PC-3 (cell line): ENCODE measurements around the gene HCN1. TPM values are rescaled to one million over a fixed set of nuclear protein-coding genes. Genes with fewer than 3 reads are reported as not detected.

Source experiments
- ATAC-seq: fragments of 200-7000 bp; cut with Tn5 transposase; 2 replicates; pipeline ENCODE4 v1.9.1; 2020; ENCODE audit warnings: mild to moderate bottlenecking, moderate library complexity
- BruUV-seq: library from RNA; stranded (reverse); fragments of 400-500 nt; replicated peaks from 2 replicates; lab custom pipeline; 2021; lab: Mats Ljungman, UMichigan
- CTCF ChIA-PET: fragments of 300-600 bp; sonication (Branson Sonifier 250); formaldehyde crosslinking; loops from one replicate; lab custom pipeline; 2022; ENCODE audit warnings: antibody characterized with exemption; lab: Charles Lee
- POLR2A ChIA-PET: fragments of 300-600 bp; sonication (Branson Sonifier 250); formaldehyde crosslinking; loops from one replicate; lab custom pipeline; 2022; ENCODE audit warnings: antibody characterized with exemption; ENCODE audit not compliant: unreplicated experiment; lab: Charles Lee
- DNase-seq: peaks from one replicate; pipeline ENCODE4 v3.0.0-alpha.2; 2015
- H2AFZ ChIP-seq: fragments of 300-600 bp; sonication (generic); 2 replicates; pipeline ENCODE4 v1.6.0; 2016; ENCODE audit warnings: antibody characterized with exemption, low read length
- H3F3A ChIP-seq: fragments of 300-600 bp; sonication (generic); one replicate; pipeline ENCODE4 v1.6.0; 2017; ENCODE audit warnings: antibody characterized with exemption, low read length, control low read depth, mild to moderate bottlenecking; ENCODE audit not compliant: unreplicated experiment
- H3K27ac ChIP-seq: fragments of 300-600 bp; sonication (generic); 2 replicates; pipeline ENCODE4 v1.5.1; 2016; ENCODE audit warnings: mild to moderate bottlenecking, low read length
- H3K27me3 ChIP-seq: fragments of 300-600 bp; sonication (generic); 2 replicates; pipeline ENCODE4 v1.6.1; 2016; ENCODE audit warnings: low read length, mixed read lengths
- H3K36me3 ChIP-seq: fragments of 300-600 bp; sonication (generic); 2 replicates; pipeline ENCODE4 v1.6.1; 2016; ENCODE audit warnings: low read depth, mixed run types, low read length, mixed read lengths
- H3K4me1 ChIP-seq: fragments of 300-600 bp; sonication (generic); 2 replicates; pipeline ENCODE4 v1.5.1; 2016; ENCODE audit warnings: low read length; ENCODE audit not compliant: insufficient read depth
- H3K4me2 ChIP-seq: fragments of 300-600 bp; sonication (generic); 2 replicates; pipeline ENCODE4 v1.6.0; 2016; ENCODE audit warnings: low read length
- H3K4me3 ChIP-seq: fragments of 300-600 bp; sonication (generic); 2 replicates; pipeline ENCODE4 v1.5.1; 2016; ENCODE audit warnings: mild to moderate bottlenecking, low read length, mixed read lengths
- H3K79me2 ChIP-seq: fragments of 300-600 bp; sonication (generic); 2 replicates; pipeline ENCODE4 v1.6.1; 2017; ENCODE audit warnings: low read length, mixed read lengths
- H3K9ac ChIP-seq: fragments of 300-600 bp; sonication (generic); 2 replicates; pipeline ENCODE4 v1.6.0; 2016; ENCODE audit warnings: mild to moderate bottlenecking, low read length
- H3K9me2 ChIP-seq: fragments of 300-600 bp; sonication (generic); replicated peaks from 2 replicates; pipeline ENCODE4 v1.6.1; 2016; ENCODE audit warnings: mixed run types, low read length, mixed read lengths
- H3K9me3 ChIP-seq: fragments of 300-600 bp; sonication (generic); 2 replicates; pipeline ENCODE4 v1.6.1; 2016; ENCODE audit warnings: low read length, mixed read lengths
- H4K20me1 ChIP-seq: fragments of 300-600 bp; sonication (generic); 2 replicates; pipeline ENCODE4 v1.6.1; 2016; ENCODE audit warnings: low read length, mixed read lengths
- EZH2 ChIP-seq: fragments of 300-600 bp; sonication (generic); IDR thresholded peaks from one replicate; pipeline ENCODE4 v1.6.1; 2017; ENCODE audit warnings: antibody characterized with exemption, mild to moderate bottlenecking, low read length; ENCODE audit not compliant: unreplicated experiment
- EZH2phosphoT487 ChIP-seq: fragments of 300-600 bp; sonication (generic); IDR thresholded peaks from 2 replicates; pipeline ENCODE4 v1.6.1; 2018; ENCODE audit warnings: mild to moderate bottlenecking, antibody characterized with exemption, low read length, borderline replicate concordance
- intact Hi-C: fragments of 100-400 bp; cut with micrococcal nuclease; formaldehyde crosslinking; loops from 2 replicates; pipeline ENCODE4 v1.9.0; 2023
- total RNA-seq: library from RNA; depleted of rRNA; stranded (reverse); fragments of >200 nt; gene quantifications from 2 replicates; pipeline ENCODE4 v1.2.3, GENCODE V29; 2014
- TF ChIP-seq, protein P1 (sequence below): fragments of 300-600 bp; sonication (generic); conservative IDR thresholded peaks from 2 replicates; pipeline ENCODE4 v1.5.1; 2017; ENCODE audit warnings: antibody characterized with exemption, low read depth, mild to moderate bottlenecking, low read length

Gene HCN1
- total RNA-seq, 1 experiment from 2014 or later, result not detected

DNA sequence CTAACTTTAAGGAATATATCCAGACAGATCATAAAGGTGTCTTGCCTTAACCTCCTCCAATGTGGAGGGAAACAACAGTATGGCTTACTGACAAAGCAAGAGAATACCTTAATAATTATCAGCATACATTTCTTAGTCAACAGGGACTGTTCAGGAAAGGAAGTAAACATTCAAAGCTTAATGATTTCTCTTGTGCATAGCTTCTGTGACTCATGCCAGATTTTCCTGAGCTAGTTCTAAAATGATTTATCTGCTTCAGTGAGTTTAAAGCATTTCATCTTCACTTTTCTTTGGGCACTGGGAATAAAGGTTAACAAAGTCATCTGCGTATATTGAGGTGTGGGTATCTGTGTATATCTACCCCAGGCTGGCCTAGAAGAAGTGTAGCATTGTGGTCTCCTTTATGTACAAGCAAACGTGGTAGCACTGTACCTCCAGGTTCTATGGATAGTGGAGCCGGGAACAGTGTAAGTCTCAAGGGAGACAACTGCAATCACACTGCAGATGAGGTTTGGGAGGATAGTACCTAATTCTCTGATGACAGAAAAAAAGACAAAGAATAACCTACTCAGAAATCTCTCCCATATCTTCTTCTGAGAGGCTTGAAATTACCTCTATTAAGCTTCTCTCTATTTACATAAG is 284.1 kb downstream of the HCN1 start:
- CTCF ChIA-PET, result no interaction called here
- no peaks in the 10 kb centered on the region for H3K9me3 ChIP-seq
- H3K79me2 ChIP-seq, result no peaks in the 10 kb centered on the region
- H3K9ac ChIP-seq, result no peak overlapping the region
- no peaks in the 10 kb centered on the region for H3K9me2 ChIP-seq
- H3K4me2 ChIP-seq, result no peak overlapping the region
- H4K20me1 ChIP-seq, result no peaks in the 10 kb centered on the region
- POLR2A ChIA-PET, result no interaction called here
- peak; percentile 32 for DNase-seq
- H3F3A ChIP-seq, result no peaks in the 10 kb centered on the region
- BruUV-seq, result no TSS peak
- H3K27ac ChIP-seq, result no peak overlapping the region
- H3K36me3 ChIP-seq, result no peaks in the 10 kb centered on the region
- no peak overlapping the region for H2AFZ ChIP-seq
- peak; percentile 73 for ATAC-seq
- TF ChIP-seq EZH2phosphoT487 (no peak), EZH2 (no peak)
- TF ChIP-seq, protein P1, sequence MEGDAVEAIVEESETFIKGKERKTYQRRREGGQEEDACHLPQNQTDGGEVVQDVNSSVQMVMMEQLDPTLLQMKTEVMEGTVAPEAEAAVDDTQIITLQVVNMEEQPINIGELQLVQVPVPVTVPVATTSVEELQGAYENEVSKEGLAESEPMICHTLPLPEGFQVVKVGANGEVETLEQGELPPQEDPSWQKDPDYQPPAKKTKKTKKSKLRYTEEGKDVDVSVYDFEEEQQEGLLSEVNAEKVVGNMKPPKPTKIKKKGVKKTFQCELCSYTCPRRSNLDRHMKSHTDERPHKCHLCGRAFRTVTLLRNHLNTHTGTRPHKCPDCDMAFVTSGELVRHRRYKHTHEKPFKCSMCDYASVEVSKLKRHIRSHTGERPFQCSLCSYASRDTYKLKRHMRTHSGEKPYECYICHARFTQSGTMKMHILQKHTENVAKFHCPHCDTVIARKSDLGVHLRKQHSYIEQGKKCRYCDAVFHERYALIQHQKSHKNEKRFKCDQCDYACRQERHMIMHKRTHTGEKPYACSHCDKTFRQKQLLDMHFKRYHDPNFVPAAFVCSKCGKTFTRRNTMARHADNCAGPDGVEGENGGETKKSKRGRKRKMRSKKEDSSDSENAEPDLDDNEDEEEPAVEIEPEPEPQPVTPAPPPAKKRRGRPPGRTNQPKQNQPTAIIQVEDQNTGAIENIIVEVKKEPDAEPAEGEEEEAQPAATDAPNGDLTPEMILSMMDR, result no peak
- H3K4me3 ChIP-seq, result no peak overlapping the region
- H3K27me3 ChIP-seq, result no peaks in the 10 kb centered on the region
- intact Hi-C loops, result no loop called here
- H3K4me1 ChIP-seq, result no peaks in the 10 kb centered on the region

DNA sequence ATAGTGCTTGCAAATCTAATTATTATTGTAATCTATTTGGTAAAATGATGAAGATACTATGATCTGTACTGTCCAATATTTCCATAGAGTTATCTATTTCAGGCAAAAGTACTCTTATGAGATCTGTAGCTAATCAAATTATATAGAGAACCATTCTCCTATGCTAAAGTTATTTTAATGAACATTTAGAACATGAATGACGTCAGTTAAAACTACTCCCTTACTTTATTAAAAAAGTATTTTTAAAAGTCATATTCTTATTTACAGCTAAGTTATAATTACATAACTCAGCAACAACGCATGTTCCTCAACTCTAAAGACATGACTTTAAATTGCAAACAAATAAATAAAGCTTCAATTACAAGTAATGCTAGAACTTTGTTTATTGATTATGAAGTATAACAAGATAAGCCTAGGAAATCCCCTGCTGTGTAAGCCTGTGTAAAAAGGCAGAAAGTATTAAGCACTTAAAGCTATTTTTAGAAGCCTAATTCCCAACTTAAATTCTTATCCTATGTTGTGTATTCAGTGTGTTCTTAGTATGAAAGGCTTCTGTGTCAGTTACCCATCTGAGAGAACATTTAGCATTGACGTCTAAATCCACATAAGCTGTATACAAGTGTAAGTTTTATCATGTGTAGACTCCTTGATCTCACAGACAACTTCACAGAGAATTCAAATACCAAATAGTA is 285.7 kb downstream of the HCN1 start:
- no peaks in the 10 kb centered on the region for H4K20me1 ChIP-seq
- H3K27ac ChIP-seq, result no peak overlapping the region
- H3K4me2 ChIP-seq, result no peak overlapping the region
- H3K9ac ChIP-seq, result no peak overlapping the region
- no TSS peak for BruUV-seq
- no peaks in the 10 kb centered on the region for H3K9me2 ChIP-seq
- no peak overlapping the region for H3K4me3 ChIP-seq
- H3K36me3 ChIP-seq, result no peaks in the 10 kb centered on the region
- no peaks in the 10 kb centered on the region for H3K79me2 ChIP-seq
- TF ChIP-seq, protein P1, result no peak
- TF ChIP-seq EZH2phosphoT487 (no peak), EZH2 (no peak)
- CTCF ChIA-PET, result no interaction called here
- no peaks in the 10 kb centered on the region for H3K4me1 ChIP-seq
- H3K9me3 ChIP-seq, result no peaks in the 10 kb centered on the region
- DNase-seq (no peak), ATAC-seq (no peak)
- H3K27me3 ChIP-seq, result no peaks in the 10 kb centered on the region
- intact Hi-C loops, result no loop called here
- H3F3A ChIP-seq, result no peaks in the 10 kb centered on the region
- H2AFZ ChIP-seq, result no peak overlapping the region
- POLR2A ChIA-PET, result interaction anchor here (0.6 kb wide), 1 partner anchor 45 kb away, joined by 12 read pairs; no protein-coding TSS in a partner anchor

DNA sequence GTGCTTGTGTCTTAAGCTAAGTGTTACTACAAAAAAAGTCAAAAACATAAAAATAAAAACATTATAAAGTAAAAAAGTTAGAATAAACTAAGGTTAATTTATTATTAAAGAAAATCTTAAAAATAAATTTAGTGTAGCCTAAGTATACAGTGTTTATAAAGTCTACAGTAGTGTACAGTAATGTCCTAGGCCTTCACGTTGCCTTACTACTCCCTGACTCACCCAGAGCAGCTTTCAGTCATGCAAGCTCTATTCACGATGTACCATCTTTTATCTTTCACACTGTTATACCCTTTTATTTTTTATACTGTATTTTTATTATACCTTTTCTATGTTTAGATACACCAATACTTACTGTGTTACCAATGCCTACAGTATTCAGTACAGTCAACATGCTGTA is 288.1 kb downstream of the HCN1 start:
- Histone ChIP-seq H3K9ac (no peak overlapping the region), H3K4me1 (no peaks in the 10 kb centered on the region), H3K4me3 (no peak overlapping the region), H3K27ac (no peak overlapping the region), H3K9me3 (no peaks in the 10 kb centered on the region), H3K79me2 (no peaks in the 10 kb centered on the region), H3F3A (no peaks in the 10 kb centered on the region), H2AFZ (no peak overlapping the region), H3K9me2 (no peaks in the 10 kb centered on the region), H3K4me2 (no peak overlapping the region), H3K36me3 (no peaks in the 10 kb centered on the region), H3K27me3 (no peaks in the 10 kb centered on the region), H4K20me1 (no peaks in the 10 kb centered on the region)
- DNase-seq (no peak), ATAC-seq (peak; percentile 59)
- intact Hi-C loops, result no loop called here
- BruUV-seq, result no TSS peak
- ChIA-PET POLR2A (no interaction called here), CTCF (no interaction called here)
- TF ChIP-seq EZH2phosphoT487 (no peak), EZH2 (no peak)
- TF ChIP-seq, protein P1, result no peak
